Fibroblast of mammary gland (primary cell): Measurements from ENCODE around the gene GOLGB1.
"Not testable (repeated sequence)": the region's sequence is repeated elsewhere in the genome, so short reads cannot be mapped to it uniquely, and the experiment has no call there.

ENCODE experiments used
- DNase-seq: peaks from one replicate; pipeline ENCODE4 v3.0.0-alpha.2; 2010; ENCODE audit warnings: low read depth
- H3K4me3 ChIP-seq: 2 replicates; pipeline ENCODE4 v1.5.1; 2011; ENCODE audit warnings: low read depth, mild to moderate bottlenecking, low read length, moderate library complexity; ENCODE audit not compliant: control insufficient read depth
- CTCF ChIP-seq: conservative IDR thresholded peaks from 2 replicates; pipeline ENCODE4 v1.5.1; 2011; ENCODE audit warnings: low read depth, low read length, inconsistent platforms; ENCODE audit not compliant: control insufficient read depth, insufficient read depth

GOLGB1 gene

GRCh38 chr3:121698901-121699300 lies 50.6 kb downstream of the GOLGB1 start:
- TF ChIP-seq CTCF: no peak
- no peak for DNase-seq
- no peak overlapping the region for H3K4me3 ChIP-seq

DNA sequence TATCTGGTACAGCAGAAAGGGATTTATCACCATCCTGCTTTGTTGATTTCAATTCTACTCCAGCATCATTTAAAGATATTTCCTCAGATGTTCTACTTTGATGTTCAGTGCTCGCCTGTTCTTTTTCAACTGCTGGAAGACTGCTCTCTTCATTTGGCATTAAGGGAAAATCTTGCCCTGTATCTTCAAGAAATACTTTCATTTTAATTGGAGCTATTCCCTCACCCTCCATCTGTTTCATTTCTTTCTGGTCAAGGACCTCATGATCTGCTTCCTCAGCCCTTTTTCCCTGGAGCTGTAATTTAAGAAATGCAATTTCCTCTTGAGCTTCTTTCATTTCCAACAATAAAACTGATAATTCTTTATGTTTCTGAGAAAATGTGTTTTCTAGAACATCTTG lies 51.1 kb downstream of the GOLGB1 start:
- no peak overlapping the region for H3K4me3 ChIP-seq
- DNase-seq: no peak
- TF ChIP-seq CTCF: no peak

DNA sequence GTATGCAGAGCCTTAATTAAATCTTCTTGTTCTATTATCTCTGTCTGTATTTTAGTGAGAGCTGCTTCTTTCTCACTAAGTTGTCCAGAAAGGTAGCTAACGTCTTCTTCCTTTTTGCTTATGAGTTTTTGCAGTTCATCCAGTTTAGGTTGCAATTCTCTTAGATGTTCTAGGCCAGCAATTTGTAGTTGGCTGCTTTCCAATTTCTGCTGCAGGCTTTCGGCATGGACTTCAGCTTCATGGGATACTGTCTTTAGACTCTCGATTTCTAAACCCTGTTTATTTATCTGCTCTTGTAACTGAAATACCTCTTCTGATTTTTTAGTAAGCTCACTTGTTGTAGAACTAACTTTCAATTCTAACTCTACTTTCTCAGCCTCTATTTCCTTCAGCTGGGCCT lies 53.4 kb downstream of the GOLGB1 start:
- TF ChIP-seq CTCF: no peak
- no peak for DNase-seq

DNA sequence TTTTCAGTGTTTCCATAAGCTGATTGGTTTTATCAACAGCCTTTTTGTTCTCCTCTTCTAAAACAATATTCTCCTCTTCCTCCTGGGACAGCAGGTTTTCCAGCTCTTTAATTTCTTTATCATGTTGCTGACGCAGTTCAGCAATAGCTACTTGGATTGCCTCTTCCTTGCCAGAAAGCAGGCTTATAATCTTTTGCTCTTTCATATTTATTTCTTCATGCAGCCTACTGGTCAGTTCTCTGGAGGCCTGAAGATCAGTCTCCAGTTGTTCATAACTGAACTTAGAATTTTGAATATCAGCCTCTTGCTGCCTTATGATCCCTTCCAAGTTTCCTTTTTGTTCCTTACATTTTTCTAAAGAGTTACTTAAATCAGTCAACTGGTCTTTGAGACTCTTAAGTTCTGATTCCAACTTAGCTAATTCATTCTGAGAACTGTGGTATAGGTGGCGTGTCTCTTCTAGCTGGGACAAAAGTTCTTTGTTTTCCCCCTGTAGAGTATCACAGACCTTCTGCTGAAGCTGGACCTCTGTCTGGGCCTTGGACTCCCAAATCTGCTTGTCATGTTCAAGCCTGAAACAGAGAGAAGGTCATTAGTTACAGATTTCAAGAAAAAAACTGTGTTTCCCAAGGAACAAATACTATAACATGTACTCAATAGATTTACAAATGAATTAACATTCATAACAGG lies 57.4 kb downstream of the GOLGB1 start:
- DNase-seq: no peak
- no peak for TF ChIP-seq CTCF
- H3K4me3 ChIP-seq: no peak overlapping the region

More for the DNA sequence above, 53.4 kb downstream of the GOLGB1 start:
- H3K4me3 ChIP-seq: no peak overlapping the region

DNA sequence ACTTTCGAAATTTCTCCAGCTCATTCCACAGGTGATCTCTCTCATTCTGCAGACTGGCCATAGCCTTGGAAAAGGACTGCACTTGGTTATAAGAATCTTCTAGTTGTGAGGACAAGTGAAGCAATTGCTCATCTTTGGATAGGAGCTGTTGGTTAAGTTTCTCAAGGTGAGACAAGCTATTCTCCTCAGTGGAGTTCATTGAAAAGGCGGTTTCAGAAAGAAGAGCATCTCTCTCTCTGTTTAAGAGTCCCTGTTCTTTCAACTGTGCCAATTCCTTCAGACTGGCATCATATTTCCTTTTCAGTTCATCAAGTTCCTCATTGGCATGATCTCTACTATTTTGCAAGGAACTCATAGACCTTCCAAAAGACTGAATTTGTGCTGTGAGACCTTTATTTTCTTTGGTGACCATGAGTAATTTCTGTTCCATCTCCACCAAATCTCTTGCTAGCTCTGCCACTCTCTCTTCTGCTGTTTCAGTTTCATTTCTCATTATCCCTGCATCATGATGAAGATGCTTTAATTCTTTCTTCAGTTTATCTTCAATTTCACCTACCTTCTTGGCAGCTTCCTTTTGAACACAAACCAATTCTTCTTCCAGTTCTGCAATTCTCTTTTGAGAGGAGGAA lies 58.6 kb downstream of the GOLGB1 start:
- DNase-seq: no peak

GRCh38 chr3:121688747-121689146 lies 60.8 kb downstream of the GOLGB1 start:
- not testable (repeated sequence) for H3K4me3 ChIP-seq, DNase-seq

More for the DNA sequence above, 58.6 kb downstream of the GOLGB1 start:
- TF ChIP-seq CTCF: no peak
- no peak overlapping the region for H3K4me3 ChIP-seq

DNA sequence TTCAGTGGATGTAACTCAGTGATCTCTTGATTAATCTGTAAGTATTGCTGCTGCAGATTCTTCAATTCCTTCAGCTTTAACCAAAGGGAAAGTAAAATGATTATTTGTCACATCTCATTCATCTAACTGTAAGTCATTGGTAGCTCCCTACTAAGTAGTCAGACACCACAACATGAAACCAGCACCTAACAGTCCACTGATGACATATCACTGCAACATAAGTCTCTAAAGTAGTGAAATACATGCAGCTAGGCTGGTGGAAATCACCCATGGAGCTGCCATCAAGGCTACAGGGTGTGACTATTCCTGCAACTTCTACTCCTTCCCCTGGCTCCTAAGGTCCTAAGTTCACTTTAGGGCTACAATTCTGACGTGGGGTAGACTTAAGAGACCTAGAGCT lies 67.7 kb downstream of the GOLGB1 start:
- no peak for TF ChIP-seq CTCF
- H3K4me3 ChIP-seq: no peak overlapping the region
- DNase-seq: no peak
